WTC11 (cell line): ENCODE data around the gene DISC1.

Experiments used
- TF ChIP-seq, protein P1 (sequence below): fragments of 200-600 bp; IDR thresholded peaks from 2 replicates; pipeline ENCODE4 v1.8.0; 2022; ENCODE audit warnings: antibody characterized with exemption
- TF ChIP-seq, protein P2 (sequence below): sonication (generic); formaldehyde crosslinking; IDR thresholded peaks from 2 replicates; pipeline ENCODE4 v1.8.0; 2022; ENCODE audit warnings: mild to moderate bottlenecking, missing genetic modification reagents

DNA sequence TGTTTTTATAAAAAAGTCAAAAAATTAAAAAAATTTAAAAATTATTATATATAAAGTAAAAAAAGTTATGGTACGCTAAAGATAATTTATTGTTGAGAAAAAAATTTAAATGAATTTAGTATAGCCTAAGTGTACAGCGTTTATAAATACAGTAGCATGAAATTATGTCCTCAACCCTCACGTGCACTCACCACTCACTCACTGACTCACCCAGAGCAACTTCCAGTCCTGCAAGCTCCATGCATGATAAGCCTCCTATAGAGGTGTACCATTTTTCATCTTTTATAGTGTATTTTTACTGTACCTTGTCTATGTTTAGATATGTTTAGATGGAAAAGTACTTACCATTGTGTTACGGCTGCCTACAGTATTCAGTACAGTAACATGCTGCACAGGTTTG, 5.1 kb downstream of the DISC1 start:
- TF ChIP-seq, protein P1, sequence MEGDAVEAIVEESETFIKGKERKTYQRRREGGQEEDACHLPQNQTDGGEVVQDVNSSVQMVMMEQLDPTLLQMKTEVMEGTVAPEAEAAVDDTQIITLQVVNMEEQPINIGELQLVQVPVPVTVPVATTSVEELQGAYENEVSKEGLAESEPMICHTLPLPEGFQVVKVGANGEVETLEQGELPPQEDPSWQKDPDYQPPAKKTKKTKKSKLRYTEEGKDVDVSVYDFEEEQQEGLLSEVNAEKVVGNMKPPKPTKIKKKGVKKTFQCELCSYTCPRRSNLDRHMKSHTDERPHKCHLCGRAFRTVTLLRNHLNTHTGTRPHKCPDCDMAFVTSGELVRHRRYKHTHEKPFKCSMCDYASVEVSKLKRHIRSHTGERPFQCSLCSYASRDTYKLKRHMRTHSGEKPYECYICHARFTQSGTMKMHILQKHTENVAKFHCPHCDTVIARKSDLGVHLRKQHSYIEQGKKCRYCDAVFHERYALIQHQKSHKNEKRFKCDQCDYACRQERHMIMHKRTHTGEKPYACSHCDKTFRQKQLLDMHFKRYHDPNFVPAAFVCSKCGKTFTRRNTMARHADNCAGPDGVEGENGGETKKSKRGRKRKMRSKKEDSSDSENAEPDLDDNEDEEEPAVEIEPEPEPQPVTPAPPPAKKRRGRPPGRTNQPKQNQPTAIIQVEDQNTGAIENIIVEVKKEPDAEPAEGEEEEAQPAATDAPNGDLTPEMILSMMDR, result no peak
- TF ChIP-seq, protein P2, sequence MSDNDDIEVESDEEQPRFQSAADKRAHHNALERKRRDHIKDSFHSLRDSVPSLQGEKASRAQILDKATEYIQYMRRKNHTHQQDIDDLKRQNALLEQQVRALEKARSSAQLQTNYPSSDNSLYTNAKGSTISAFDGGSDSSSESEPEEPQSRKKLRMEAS (CRISPR knock-in tag), result no peak
